ENCODE measurements around the gene PWWP2B.

DNA sequence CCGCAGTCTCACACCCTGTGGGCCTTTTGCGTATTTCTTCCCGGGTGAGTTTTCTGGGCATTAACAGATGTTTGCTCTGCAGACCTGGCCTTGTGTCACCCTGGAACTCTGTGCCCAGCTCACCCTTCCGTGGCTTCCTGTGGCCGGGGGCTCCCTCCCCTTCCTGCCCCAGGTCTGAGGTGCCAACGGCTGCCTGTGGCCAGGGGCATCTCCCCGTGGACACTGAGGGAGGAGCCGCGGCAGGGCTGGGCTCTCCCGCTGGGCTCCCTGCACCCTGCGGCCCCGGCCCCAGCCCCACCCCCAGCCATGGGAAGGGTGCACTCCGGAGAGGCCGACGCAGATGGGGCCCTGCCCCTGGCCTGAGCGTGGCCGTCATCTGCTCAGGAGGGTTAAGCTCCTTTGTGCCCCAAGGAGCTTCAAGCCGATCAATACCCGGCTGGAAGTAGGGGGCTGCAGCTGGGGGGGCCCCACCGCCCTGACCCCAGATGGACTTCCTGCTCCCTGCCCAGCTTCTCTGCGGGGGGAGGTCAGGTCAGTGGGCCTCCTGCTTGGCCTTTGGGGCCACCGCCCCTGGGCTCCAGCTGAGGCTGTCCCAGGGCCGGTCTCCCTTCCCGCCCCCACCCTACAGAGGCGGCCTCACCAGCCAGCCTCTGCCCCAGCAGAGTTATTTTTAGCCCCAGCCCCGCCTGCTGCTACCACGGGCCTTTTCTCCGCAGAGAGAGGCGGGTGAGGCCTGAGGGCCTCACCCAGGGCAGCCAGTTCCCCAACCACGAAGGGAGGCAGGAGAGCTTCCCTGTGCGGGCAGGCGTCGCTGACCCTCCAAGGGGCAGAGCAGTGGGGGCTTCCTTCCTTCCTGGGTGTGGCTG is 24.2 kb downstream of the PWWP2B start:
- TF ChIP-seq, protein P1, sequence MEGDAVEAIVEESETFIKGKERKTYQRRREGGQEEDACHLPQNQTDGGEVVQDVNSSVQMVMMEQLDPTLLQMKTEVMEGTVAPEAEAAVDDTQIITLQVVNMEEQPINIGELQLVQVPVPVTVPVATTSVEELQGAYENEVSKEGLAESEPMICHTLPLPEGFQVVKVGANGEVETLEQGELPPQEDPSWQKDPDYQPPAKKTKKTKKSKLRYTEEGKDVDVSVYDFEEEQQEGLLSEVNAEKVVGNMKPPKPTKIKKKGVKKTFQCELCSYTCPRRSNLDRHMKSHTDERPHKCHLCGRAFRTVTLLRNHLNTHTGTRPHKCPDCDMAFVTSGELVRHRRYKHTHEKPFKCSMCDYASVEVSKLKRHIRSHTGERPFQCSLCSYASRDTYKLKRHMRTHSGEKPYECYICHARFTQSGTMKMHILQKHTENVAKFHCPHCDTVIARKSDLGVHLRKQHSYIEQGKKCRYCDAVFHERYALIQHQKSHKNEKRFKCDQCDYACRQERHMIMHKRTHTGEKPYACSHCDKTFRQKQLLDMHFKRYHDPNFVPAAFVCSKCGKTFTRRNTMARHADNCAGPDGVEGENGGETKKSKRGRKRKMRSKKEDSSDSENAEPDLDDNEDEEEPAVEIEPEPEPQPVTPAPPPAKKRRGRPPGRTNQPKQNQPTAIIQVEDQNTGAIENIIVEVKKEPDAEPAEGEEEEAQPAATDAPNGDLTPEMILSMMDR (IDR thresholded peaks at IDR 0.05 in 2 of 3, conservative IDR thresholded peaks at IDR 0.05 in 1 of 3; ENCODE audit: control insufficient read depth in 2 of 3, extremely low read depth in 1 of 3, insufficient read depth in 1 of 3, low read depth in 3 of 3, low read length in 3 of 3): no peak
- TF ChIP-seq EZH2 (IDR thresholded peaks at IDR 0.05; ENCODE audit: borderline replicate concordance, control insufficient read depth, low read depth, low read length): no peak
- TF ChIP-seq MEF2A (IDR thresholded peaks at IDR 0.05; ENCODE audit: insufficient read depth, low read depth, low read length): peak; percentile 61; the same call in 1 of the 2 replicates
- no peak for TF ChIP-seq RAD21 (IDR thresholded peaks at IDR 0.05; ENCODE audit: insufficient read depth, low read depth, low read length)
- TF ChIP-seq TBL1XR1 (IDR thresholded peaks at IDR 0.05; ENCODE audit: low read depth, low read length): no peak
- TF ChIP-seq SMC3 (IDR thresholded peaks at IDR 0.05; ENCODE audit: borderline replicate concordance, low read length): no peak
- TF ChIP-seq CHD1 (IDR thresholded peaks at IDR 0.05; ENCODE audit: low read depth, low read length): no peak
- no peak for TF ChIP-seq CHD4 (IDR thresholded peaks at IDR 0.05)
- no peak for TF ChIP-seq RFX5 (IDR thresholded peaks at IDR 0.05; ENCODE audit: low read depth, low read length)
- no peak for TF ChIP-seq SREBF2 (IDR thresholded peaks at IDR 0.05; ENCODE audit: low read length)
- TF ChIP-seq CREM (IDR thresholded peaks at IDR 0.05; ENCODE audit: low read depth): no peak
- TF ChIP-seq, protein P2, sequence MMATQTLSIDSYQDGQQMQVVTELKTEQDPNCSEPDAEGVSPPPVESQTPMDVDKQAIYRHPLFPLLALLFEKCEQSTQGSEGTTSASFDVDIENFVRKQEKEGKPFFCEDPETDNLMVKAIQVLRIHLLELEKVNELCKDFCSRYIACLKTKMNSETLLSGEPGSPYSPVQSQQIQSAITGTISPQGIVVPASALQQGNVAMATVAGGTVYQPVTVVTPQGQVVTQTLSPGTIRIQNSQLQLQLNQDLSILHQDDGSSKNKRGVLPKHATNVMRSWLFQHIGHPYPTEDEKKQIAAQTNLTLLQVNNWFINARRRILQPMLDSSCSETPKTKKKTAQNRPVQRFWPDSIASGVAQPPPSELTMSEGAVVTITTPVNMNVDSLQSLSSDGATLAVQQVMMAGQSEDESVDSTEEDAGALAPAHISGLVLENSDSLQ (IDR thresholded peaks at IDR 0.05): no peak
